Keratinocyte (primary cell): Measurements from ENCODE around the gene ENTPD8. TPM values are rescaled to one million over a fixed set of nuclear protein-coding genes. Genes with fewer than 3 reads are reported as not detected.

ENCODE experiments used
- DNase-seq: peaks from one replicate; pipeline ENCODE4 v3.0.0-alpha.2; 2011; ENCODE audit warnings: low read depth, missing footprints, low spot score
- FAIRE-seq: peaks from 2 replicates; lab custom pipeline; 2011; peaks lifted over from hg19 to GRCh38; lab: Jason Lieb, UNC
- H2AFZ ChIP-seq: 2 replicates; pipeline ENCODE4 v1.6.0; 2012; ENCODE audit warnings: low read length, control low read depth, inconsistent platforms; ENCODE audit not compliant: control insufficient read depth
- H3K27ac ChIP-seq: 2 replicates; pipeline ENCODE4 v1.5.1; 2011; ENCODE audit warnings: low read length; ENCODE audit not compliant: control insufficient read depth, insufficient read depth
- H3K27me3 ChIP-seq: 3 replicates; pipeline ENCODE4 v1.6.0; 2011; ENCODE audit warnings: low read length; ENCODE audit not compliant: control insufficient read depth, insufficient read depth; ENCODE audit errors: extremely low read depth
- H3K36me3 ChIP-seq, 2 experiments: 2 replicates in 1 of 2; 3 replicates in 1 of 2; pipeline ENCODE4 v1.5.1; 2011; ENCODE audit warnings: low read length in 2 of 2, mild to moderate bottlenecking in 1 of 2; ENCODE audit not compliant: control insufficient read depth in 2 of 2, insufficient read depth in 2 of 2; ENCODE audit errors: extremely low read depth in 1 of 2
- H3K4me1 ChIP-seq: 3 replicates; pipeline ENCODE4 v1.5.1; 2011; ENCODE audit warnings: low read length; ENCODE audit not compliant: control insufficient read depth, insufficient read depth; ENCODE audit errors: extremely low read depth
- H3K4me2 ChIP-seq: 3 replicates; pipeline ENCODE4 v1.6.0; 2011; ENCODE audit warnings: low read depth, low read length; ENCODE audit not compliant: control insufficient read depth, insufficient read depth; ENCODE audit errors: extremely low read depth
- H3K4me3 ChIP-seq, 3 experiments: fragments of 200-600 bp in 1 of 3; sonication (generic) in 1 of 3; 2 replicates in 2 of 3; 3 replicates in 1 of 3; pipeline ENCODE4 v1.5.1; 2011 to 2016; ENCODE audit warnings: low read length in 3 of 3, mild to moderate bottlenecking in 3 of 3, control low read depth in 2 of 3, inconsistent platforms in 1 of 3, low read depth in 1 of 3, mixed read lengths in 1 of 3, mixed run types in 1 of 3, moderate library complexity in 1 of 3; ENCODE audit not compliant: control insufficient read depth in 2 of 3, insufficient read depth in 2 of 3; ENCODE audit errors: extremely low read depth in 1 of 3
- H3K79me2 ChIP-seq: 2 replicates; pipeline ENCODE4 v1.6.0; 2012; ENCODE audit warnings: low read length; ENCODE audit not compliant: control insufficient read depth, insufficient read depth
- H3K9ac ChIP-seq: 3 replicates; pipeline ENCODE4 v1.6.0; 2011; ENCODE audit warnings: low read length; ENCODE audit not compliant: control insufficient read depth, insufficient read depth; ENCODE audit errors: extremely low read depth
- H3K9me1 ChIP-seq: 3 replicates; pipeline ENCODE4 v1.6.0; 2011; ENCODE audit warnings: low read length; ENCODE audit not compliant: control insufficient read depth, insufficient read depth; ENCODE audit errors: extremely low read depth
- H3K9me3 ChIP-seq: 2 replicates; pipeline ENCODE4 v1.5.1; 2012; ENCODE audit warnings: low read depth, low read length; ENCODE audit not compliant: control insufficient read depth
- H4K20me1 ChIP-seq: 3 replicates; pipeline ENCODE4 v1.6.0; 2011; ENCODE audit warnings: low read length; ENCODE audit not compliant: control insufficient read depth, insufficient read depth; ENCODE audit errors: extremely low read depth
- EZH2 ChIP-seq: IDR thresholded peaks from one replicate; pipeline ENCODE4 v1.6.1; 2012; ENCODE audit warnings: inconsistent platforms, mild to moderate bottlenecking, low read length, moderate library complexity
- dilution Hi-C: fragments of 300-500 bp; cut with MboI; formaldehyde crosslinking; loops from one replicate; pipeline ENCODE4 v1.7.0; 2020; ENCODE audit warnings: low sequenced_read_pairs; ENCODE audit not compliant: extremely low pct_ligation_motif_present
- polyA plus RNA-seq, 5 experiments: library from polyadenylated mRNA; depleted of rRNA in 3 of 5; stranded (reverse) in 3 of 5; stranded (forward) in 1 of 5; unstranded in 1 of 5; fragments of >200 nt; gene quantifications; 1 replicate in 1 of 5; 2 replicates in 3 of 5; 3 replicates in 1 of 5; pipeline versions ENCODE4 v1.2.1 to v1.2.3, GENCODE V29; 2011 to 2012; ENCODE audit warnings: missing spikeins in 2 of 5, low read depth in 1 of 5, low replicate concordance in 1 of 5
- TF ChIP-seq, protein P1 (sequence below), 3 experiments: IDR thresholded peaks in 1 of 3; conservative IDR thresholded peaks in 1 of 3; optimal IDR thresholded peaks in 1 of 3; 2 replicates in 2 of 3; 3 replicates in 1 of 3; pipeline versions ENCODE3 to v1.5.1; 2011; ENCODE audit warnings: low read length in 3 of 3, mild to moderate bottlenecking in 3 of 3, moderate library complexity in 2 of 3, control low read depth in 1 of 3, inconsistent platforms in 1 of 3; ENCODE audit not compliant: insufficient read depth in 2 of 3; ENCODE audit errors: extremely low read depth in 1 of 3

Gene ENTPD8
- polyA plus RNA-seq, 1 donor (not counting 4 experiments of a cell fraction or from before 2014, with no cell fraction given): not detected

DNA sequence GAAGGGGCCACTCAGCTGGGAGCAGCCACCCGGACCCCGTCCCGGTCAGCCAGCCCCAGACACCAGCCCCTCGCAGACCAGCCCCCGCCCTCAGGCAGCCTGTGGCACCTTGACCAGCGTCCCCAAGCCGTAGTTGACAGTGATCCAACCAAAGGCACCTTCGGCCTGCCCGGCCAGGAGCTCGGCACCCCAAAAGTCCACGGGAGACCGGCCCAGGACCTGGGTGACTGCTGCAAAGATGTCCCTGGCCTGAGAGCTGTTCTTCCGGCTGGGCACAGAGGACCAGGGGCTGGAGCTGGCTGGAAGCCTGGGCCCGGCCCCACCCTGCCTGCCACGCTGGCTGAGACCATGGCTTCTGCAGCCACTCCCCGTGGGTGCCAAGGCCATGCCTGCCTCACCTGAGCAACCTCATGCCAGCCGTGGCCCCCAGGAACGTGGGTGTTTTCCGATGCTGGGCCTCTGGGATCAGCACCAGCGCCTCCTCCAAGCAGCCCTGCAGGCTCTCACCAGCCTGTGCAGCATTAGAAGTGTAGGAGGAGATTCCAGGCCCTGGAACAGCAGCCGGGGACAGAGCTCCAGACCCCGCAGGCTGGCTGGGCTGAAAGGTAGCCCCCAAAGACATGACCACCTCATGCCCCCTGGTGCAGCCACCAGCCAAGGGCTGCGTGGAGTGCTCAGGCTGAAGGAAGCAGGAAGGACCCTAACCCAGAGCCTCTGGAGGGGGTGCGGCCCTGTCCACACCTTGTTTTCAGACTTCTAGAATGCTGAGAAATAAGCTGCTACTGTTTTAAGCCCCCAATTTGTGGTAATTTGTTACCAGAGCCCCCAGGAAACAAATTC is 4.2 kb downstream of the ENTPD8 start:
- DNase-seq: no peak
- Histone ChIP-seq H3K27me3 (peaks cover 20% of the 10 kb centered on the region), H2AFZ (no peak overlapping the region), H3K27ac (no peak overlapping the region), H3K9ac (no peak overlapping the region), H3K79me2 (no peaks in the 10 kb centered on the region), H3K9me1 (no peaks in the 10 kb centered on the region), H3K9me3 (no peaks in the 10 kb centered on the region), H4K20me1 (no peaks in the 10 kb centered on the region), H3K4me3 (no peak overlapping the region), H3K36me3 (no peaks in the 10 kb centered on the region), H3K4me2 (no peak overlapping the region), H3K4me1 (no peaks in the 10 kb centered on the region)
- no peak for FAIRE-seq
- TF ChIP-seq, protein P1, sequence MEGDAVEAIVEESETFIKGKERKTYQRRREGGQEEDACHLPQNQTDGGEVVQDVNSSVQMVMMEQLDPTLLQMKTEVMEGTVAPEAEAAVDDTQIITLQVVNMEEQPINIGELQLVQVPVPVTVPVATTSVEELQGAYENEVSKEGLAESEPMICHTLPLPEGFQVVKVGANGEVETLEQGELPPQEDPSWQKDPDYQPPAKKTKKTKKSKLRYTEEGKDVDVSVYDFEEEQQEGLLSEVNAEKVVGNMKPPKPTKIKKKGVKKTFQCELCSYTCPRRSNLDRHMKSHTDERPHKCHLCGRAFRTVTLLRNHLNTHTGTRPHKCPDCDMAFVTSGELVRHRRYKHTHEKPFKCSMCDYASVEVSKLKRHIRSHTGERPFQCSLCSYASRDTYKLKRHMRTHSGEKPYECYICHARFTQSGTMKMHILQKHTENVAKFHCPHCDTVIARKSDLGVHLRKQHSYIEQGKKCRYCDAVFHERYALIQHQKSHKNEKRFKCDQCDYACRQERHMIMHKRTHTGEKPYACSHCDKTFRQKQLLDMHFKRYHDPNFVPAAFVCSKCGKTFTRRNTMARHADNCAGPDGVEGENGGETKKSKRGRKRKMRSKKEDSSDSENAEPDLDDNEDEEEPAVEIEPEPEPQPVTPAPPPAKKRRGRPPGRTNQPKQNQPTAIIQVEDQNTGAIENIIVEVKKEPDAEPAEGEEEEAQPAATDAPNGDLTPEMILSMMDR (optimal IDR thresholded peaks at IDR 0.05 in 1 of 3, IDR thresholded peaks at IDR 0.05 in 1 of 3, conservative IDR thresholded peaks at IDR 0.05 in 1 of 3; ENCODE audit: extremely low read depth in 1 of 3, insufficient read depth in 2 of 3, low read length in 3 of 3): no peak
- TF ChIP-seq EZH2: no peak
- dilution Hi-C loops: no loop called here

DNA sequence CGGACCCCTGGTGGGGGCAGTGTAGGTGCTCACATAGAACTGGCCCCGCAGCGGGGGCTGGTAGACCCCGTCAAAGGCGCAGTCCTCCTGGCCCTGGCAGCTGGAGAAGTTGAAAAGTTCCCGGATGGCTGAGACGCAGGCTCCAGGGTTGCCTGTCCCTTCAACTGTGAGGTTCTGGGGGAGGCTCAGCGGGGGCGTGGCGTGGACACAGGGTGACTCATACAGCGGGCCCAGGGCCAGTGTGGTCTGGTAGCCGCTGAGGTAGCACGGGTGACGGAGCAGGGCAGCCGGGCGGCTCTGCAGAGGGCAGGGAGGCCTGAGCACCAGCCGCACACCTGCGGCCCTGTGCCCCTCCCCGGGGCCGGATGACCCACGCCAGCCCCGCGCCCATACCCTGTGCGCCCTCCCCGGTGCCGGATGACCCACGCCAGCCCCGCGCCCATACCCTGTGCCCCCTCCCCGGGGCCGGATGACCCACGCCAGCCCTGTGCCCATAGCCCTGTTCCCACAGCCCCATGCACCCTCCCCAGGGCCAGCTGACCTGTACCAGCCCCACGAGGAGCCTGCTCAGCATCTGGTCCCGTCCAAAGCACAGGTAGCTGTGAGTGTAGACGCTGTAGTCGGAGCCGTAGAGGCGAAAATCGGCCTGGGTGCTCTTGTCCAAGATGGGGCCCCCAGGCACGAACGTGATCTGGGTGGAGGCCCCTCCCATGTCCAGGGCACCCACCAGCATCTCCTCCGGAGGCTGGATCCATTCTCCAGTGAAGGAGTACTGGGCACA is 5.0 kb downstream of the ENTPD8 start:
- DNase-seq (no peak), FAIRE-seq (no peak)
- no peaks in the 10 kb centered on the region for H3K4me1 ChIP-seq
- no peak overlapping the region for H3K9ac ChIP-seq
- dilution Hi-C loops: no loop called here
- no peaks in the 10 kb centered on the region for H3K36me3 ChIP-seq
- no peaks in the 10 kb centered on the region for H3K9me1 ChIP-seq
- no peaks in the 10 kb centered on the region for H3K9me3 ChIP-seq
- no peaks in the 10 kb centered on the region for H3K79me2 ChIP-seq
- no peak overlapping the region for H3K4me3 ChIP-seq
- H3K4me2 ChIP-seq: no peak overlapping the region
- H3K27me3 ChIP-seq: peaks cover 20% of the 10 kb centered on the region
- no peak overlapping the region for H2AFZ ChIP-seq
- no peak overlapping the region for H3K27ac ChIP-seq
- TF ChIP-seq, protein P1 (optimal IDR thresholded peaks at IDR 0.05 in 1 of 3, IDR thresholded peaks at IDR 0.05 in 1 of 3, conservative IDR thresholded peaks at IDR 0.05 in 1 of 3; ENCODE audit: extremely low read depth in 1 of 3, insufficient read depth in 2 of 3, low read length in 3 of 3): no peak
- TF ChIP-seq EZH2: no peak
- H4K20me1 ChIP-seq: no peaks in the 10 kb centered on the region
